LNCAP (cell line): ENCODE results near the gene SLC25A29.

ENCODE experiments used
- CTCF ChIP-seq: fragments of 450-650 bp; IDR thresholded peaks from 2 replicates; pipeline ENCODE4 v1.5.1; 2017; ENCODE audit warnings: mild to moderate bottlenecking

SLC25A29 gene

GRCh38 chr14:100312877-100313400, 6.7 kb upstream of the SLC25A29 start:
- no peak for TF ChIP-seq CTCF

- no peak for TF ChIP-seq CTCF
These were observed 2.9 kb upstream of the SLC25A29 start for GRCh38 chr14:100309028-100309737.

GRCh38 chr14:100307766-100308426, 1.7 kb upstream of the SLC25A29 start:
- no peak for TF ChIP-seq CTCF

GRCh38 chr14:100306998-100307765, 938 bp upstream of the SLC25A29 start:
- no peak for TF ChIP-seq CTCF

- TF ChIP-seq CTCF = no peak
These were observed 732 bp downstream of the SLC25A29 start for GRCh38 chr14:100305324-100306100.

- TF ChIP-seq CTCF = no peak
These were observed 1.4 kb downstream of the SLC25A29 start for GRCh38 chr14:100304825-100305323.

- TF ChIP-seq CTCF = no peak
These were observed 2.3 kb downstream of the SLC25A29 start for GRCh38 chr14:100303925-100304324.
